HG03457 (cell line): ENCODE data around the gene EXOC3L2.
"Not testable (repeated sequence)": the region's sequence is repeated elsewhere in the genome, so short reads cannot be mapped to it uniquely, and the experiment has no call there.

ENCODE experiments used
- ATAC-seq: cut with Tn5 transposase; IDR thresholded peaks from one replicate; pipeline ENCODE4 v1.9.1; 2021; ENCODE audit warnings: moderate number of reproducible peaks; ENCODE audit not compliant: unreplicated experiment

Gene EXOC3L2

GRCh38 chr19:45256836-45257235 lies 11.6 kb upstream of the EXOC3L2 start:
- no peak for ATAC-seq

GRCh38 chr19:45255611-45256157 lies 10.5 kb upstream of the EXOC3L2 start:
- no peak for ATAC-seq

GRCh38 chr19:45254044-45254531 lies 8.9 kb upstream of the EXOC3L2 start:
- no peak for ATAC-seq

GRCh38 chr19:45253396-45254027 lies 8.3 kb upstream of the EXOC3L2 start:
- ATAC-seq, result no peak

- no peak for ATAC-seq
Observed at GRCh38 chr19:45251452-45252354, 6.5 kb upstream of the EXOC3L2 start.

- no peak for ATAC-seq
Observed at GRCh38 chr19:45250832-45251451, 5.7 kb upstream of the EXOC3L2 start, which contains the start of gene MARK4. TSS of gene MARK4 (plus strand) at chr19:45251271. CDS start at chr19:45251589, 318 bp downstream.

- no peak for ATAC-seq
Observed at GRCh38 chr19:45250216-45250831, 5.1 kb upstream of the EXOC3L2 start.

- no peak for ATAC-seq
Observed at GRCh38 chr19:45249261-45250033, 4.2 kb upstream of the EXOC3L2 start.

- ATAC-seq, result no peak
Observed at GRCh38 chr19:45247136-45247535, 1.9 kb upstream of the EXOC3L2 start.

- ATAC-seq, result no peak
Observed at GRCh38 chr19:45245826-45246225, 619 bp upstream of the EXOC3L2 start.

- no peak for ATAC-seq
Observed at GRCh38 chr19:45244133-45244794, 943 bp downstream of the EXOC3L2 start.

GRCh38 chr19:45243144-45243732 lies 2.0 kb downstream of the EXOC3L2 start:
- no peak for ATAC-seq

GRCh38 chr19:45238556-45238955 lies 6.7 kb downstream of the EXOC3L2 start:
- ATAC-seq, result no peak

GRCh38 chr19:45235485-45235884 lies 9.7 kb downstream of the EXOC3L2 start:
- no peak for ATAC-seq

GRCh38 chr19:45234089-45234869 lies 10.9 kb downstream of the EXOC3L2 start:
- ATAC-seq, result no peak

GRCh38 chr19:45231891-45232290 lies 13.3 kb downstream of the EXOC3L2 start:
- no peak for ATAC-seq

GRCh38 chr19:45229056-45229455 lies 16.2 kb downstream of the EXOC3L2 start:
- ATAC-seq, result not testable (repeated sequence)

- no peak for ATAC-seq
Observed at GRCh38 chr19:45224645-45225044, 20.6 kb downstream of the EXOC3L2 start.
